ENCODE measurements around the gene LRRC52.

LRRC52 gene

GRCh38 chr1:165573787-165574186 lies 30.0 kb downstream of the LRRC52 start:
- H3K79me2 ChIP-seq (ENCODE audit: insufficient read depth, low read length) = no peaks in the 10 kb centered on the region
- no peak for TF ChIP-seq EZH2phosphoT487 (conservative IDR thresholded peaks at IDR 0.05; ENCODE audit: low read length)
- TF ChIP-seq CTCF (IDR thresholded peaks at IDR 0.05; ENCODE audit: insufficient read depth, low read length, poor library complexity, severe bottlenecking) = no peak
- no peaks in the 10 kb centered on the region for H3K9me2 ChIP-seq (replicated peaks; ENCODE audit: insufficient read depth, low read length)
- no peaks in the 10 kb centered on the region for H3K9me3 ChIP-seq (ENCODE audit: insufficient read depth, low read length)
- no peak overlapping the region for H3K27ac ChIP-seq (ENCODE audit: low read depth, low read length)
- no peak overlapping the region for H3K9ac ChIP-seq (ENCODE audit: low read length)
- no peaks in the 10 kb centered on the region for H4K20me1 ChIP-seq (ENCODE audit: low read depth, low read length)
- H2AFZ ChIP-seq (ENCODE audit: low read depth, low read length, severe bottlenecking) = no peak overlapping the region
- H3F3A ChIP-seq (ENCODE audit: insufficient read depth) = no peaks in the 10 kb centered on the region
- H3K36me3 ChIP-seq (ENCODE audit: low read length) = no peaks in the 10 kb centered on the region
- no peaks in the 10 kb centered on the region for H3K27me3 ChIP-seq (ENCODE audit: low read length)
- H3K4me3 ChIP-seq (ENCODE audit: insufficient read depth, low read length, poor library complexity, severe bottlenecking) = no peak overlapping the region
- H3K4me2 ChIP-seq (ENCODE audit: low read depth, low read length, poor library complexity, severe bottlenecking) = no peak overlapping the region

GRCh38 chr1:165574295-165574694 lies 30.5 kb downstream of the LRRC52 start:
- H3F3A ChIP-seq (ENCODE audit: insufficient read depth) = no peaks in the 10 kb centered on the region
- H3K27me3 ChIP-seq (ENCODE audit: low read length) = no peaks in the 10 kb centered on the region
- H2AFZ ChIP-seq (ENCODE audit: low read depth, low read length, severe bottlenecking) = no peak overlapping the region
- no peaks in the 10 kb centered on the region for H3K9me2 ChIP-seq (replicated peaks; ENCODE audit: insufficient read depth, low read length)
- no peaks in the 10 kb centered on the region for H3K36me3 ChIP-seq (ENCODE audit: low read length)
- H3K79me2 ChIP-seq (ENCODE audit: insufficient read depth, low read length) = no peaks in the 10 kb centered on the region
- no peak for TF ChIP-seq CTCF (IDR thresholded peaks at IDR 0.05; ENCODE audit: insufficient read depth, low read length, poor library complexity, severe bottlenecking)
- TF ChIP-seq EZH2phosphoT487 (conservative IDR thresholded peaks at IDR 0.05; ENCODE audit: low read length) = no peak
- no peaks in the 10 kb centered on the region for H3K9me3 ChIP-seq (ENCODE audit: insufficient read depth, low read length)
- H3K9ac ChIP-seq (ENCODE audit: low read length) = no peak overlapping the region
- no peak overlapping the region for H3K4me3 ChIP-seq (ENCODE audit: insufficient read depth, low read length, poor library complexity, severe bottlenecking)
- no peak overlapping the region for H3K4me2 ChIP-seq (ENCODE audit: low read depth, low read length, poor library complexity, severe bottlenecking)
- no peak overlapping the region for H3K27ac ChIP-seq (ENCODE audit: low read depth, low read length)
- no peaks in the 10 kb centered on the region for H4K20me1 ChIP-seq (ENCODE audit: low read depth, low read length)

DNA sequence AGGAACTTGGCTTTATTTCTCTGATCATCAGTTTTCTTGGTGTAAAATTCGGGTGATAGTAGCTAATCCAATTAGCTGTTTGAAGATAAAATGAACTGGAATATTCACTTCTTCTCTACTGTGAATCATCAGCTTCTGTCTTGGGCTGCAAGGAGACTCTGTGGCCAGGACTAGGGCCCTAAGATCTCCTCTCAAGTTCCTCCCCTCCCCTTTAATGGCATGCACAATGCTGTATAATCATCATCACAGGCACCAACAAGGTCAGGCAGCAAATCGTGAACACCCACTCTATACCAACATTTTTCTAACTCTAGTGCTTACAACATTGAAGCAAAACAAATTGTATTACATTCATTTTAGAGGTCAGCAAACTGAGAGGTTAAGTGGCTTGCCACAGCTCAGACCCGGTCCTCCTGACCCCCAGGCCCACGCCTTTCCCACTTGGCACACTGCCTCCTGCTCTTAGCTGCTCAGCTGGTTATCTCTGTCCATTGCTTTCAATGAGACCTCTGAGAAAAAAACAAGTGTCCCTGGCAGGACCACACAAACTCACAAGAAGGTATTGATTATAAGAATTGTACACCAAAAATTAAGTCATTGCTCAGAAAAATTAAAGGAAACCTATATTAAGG lies 31.8 kb downstream of the LRRC52 start:
- no peak for TF ChIP-seq EZH2phosphoT487 (conservative IDR thresholded peaks at IDR 0.05; ENCODE audit: low read length)
- no peak for TF ChIP-seq CTCF (IDR thresholded peaks at IDR 0.05; ENCODE audit: insufficient read depth, low read length, poor library complexity, severe bottlenecking)
- Histone ChIP-seq H3K27me3 (ENCODE audit: low read length) (no peaks in the 10 kb centered on the region), H3K36me3 (ENCODE audit: low read length) (no peaks in the 10 kb centered on the region), H3K9ac (ENCODE audit: low read length) (no peak overlapping the region), H4K20me1 (ENCODE audit: low read depth, low read length) (no peaks in the 10 kb centered on the region), H3K79me2 (ENCODE audit: insufficient read depth, low read length) (no peaks in the 10 kb centered on the region), H3K4me3 (ENCODE audit: insufficient read depth, low read length, poor library complexity, severe bottlenecking) (no peak overlapping the region), H2AFZ (ENCODE audit: low read depth, low read length, severe bottlenecking) (no peak overlapping the region), H3K27ac (ENCODE audit: low read depth, low read length) (no peak overlapping the region), H3K9me2 (replicated peaks; ENCODE audit: insufficient read depth, low read length) (no peaks in the 10 kb centered on the region), H3K4me2 (ENCODE audit: low read depth, low read length, poor library complexity, severe bottlenecking) (no peak overlapping the region), H3K9me3 (ENCODE audit: insufficient read depth, low read length) (no peaks in the 10 kb centered on the region), H3F3A (ENCODE audit: insufficient read depth) (no peaks in the 10 kb centered on the region)
